Measurements from ENCODE around the gene ARF6.
"Not testable (repeated sequence)": the region's sequence is repeated elsewhere in the genome, so short reads cannot be mapped to it uniquely, and the experiment has no call there.

Gene ARF6

DNA sequence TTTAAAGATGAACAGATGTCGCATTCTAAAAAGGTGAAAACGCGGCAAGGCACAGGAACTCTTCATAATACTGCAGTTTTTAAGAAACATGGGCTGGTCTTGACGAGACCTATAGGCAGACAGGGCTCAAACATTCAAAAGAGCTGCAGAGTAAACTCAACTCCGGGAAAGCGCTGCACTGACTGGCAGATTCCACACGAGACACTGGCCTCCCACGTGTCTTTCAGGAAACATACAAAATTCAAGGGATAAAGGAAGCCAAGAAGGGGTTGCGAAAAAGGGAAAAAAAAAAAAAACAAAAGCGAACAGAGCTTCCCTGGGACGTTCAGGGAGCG is 614 bp upstream of the ARF6 start:
- no peaks in the 10 kb centered on the region for H3K27me3 ChIP-seq (ENCODE audit: insufficient read depth, low read length, poor library complexity)
- ATAC-seq (ENCODE audit: insufficient read depth, low read depth) (peak; percentile 62), DNase-seq (peak; percentile 76)

DNA sequence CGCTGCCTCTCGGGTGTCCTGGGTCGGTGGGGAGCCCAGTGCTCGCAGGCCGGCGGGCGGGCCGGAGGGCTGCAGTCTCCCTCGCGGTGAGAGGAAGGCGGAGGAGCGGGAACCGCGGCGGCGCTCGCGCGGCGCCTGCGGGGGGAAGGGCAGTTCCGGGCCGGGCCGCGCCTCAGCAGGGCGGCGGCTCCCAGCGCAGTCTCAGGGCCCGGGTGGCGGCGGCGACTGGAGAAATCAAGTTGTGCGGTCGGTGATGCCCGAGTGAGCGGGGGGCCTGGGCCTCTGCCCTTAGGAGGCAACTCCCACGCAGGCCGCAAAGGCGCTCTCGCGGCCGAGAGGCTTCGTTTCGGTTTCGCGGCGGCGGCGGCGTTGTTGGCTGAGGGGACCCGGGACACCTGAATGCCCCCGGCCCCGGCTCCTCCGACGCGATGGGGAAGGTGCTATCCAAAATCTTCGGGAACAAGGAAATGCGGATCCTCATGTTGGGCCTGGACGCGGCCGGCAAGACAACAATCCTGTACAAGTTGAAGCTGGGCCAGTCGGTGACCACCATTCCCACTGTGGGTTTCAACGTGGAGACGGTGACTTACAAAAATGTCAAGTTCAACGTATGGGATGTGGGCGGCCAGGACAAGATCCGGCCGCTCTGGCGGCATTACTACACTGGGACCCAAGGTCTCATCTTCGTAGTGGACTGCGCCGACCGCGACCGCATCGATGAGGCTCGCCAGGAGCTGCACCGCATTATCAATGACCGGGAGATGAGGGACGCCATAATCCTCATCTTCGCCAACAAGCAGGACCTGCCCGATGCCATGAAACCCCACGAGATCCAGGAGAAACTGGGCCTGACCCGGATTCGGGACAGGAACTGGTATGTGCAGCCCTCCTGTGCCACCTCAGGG is 679 bp downstream of the ARF6 start:
- H3K4me3 ChIP-seq (ENCODE audit: low read depth in 1 of 2, low read length in 2 of 2): peak overlapping the region; percentile 86 to 98
- peaks cover 70% of the 10 kb centered on the region for H3K79me2 ChIP-seq (ENCODE audit: insufficient read depth, low read length)
- peak overlapping the region; percentile 100 for H3K27ac ChIP-seq (ENCODE audit: low read length)
- H3K9ac ChIP-seq (ENCODE audit: low read depth, low read length): peak overlapping the region; percentile 100
- peak; percentile 57 for ATAC-seq (ENCODE audit: insufficient read depth, low read depth)
- peaks cover 43% of the 10 kb centered on the region for H4K20me1 ChIP-seq (ENCODE audit: insufficient read depth, low read length)
- peaks cover 53% of the 10 kb centered on the region for H3K4me1 ChIP-seq (ENCODE audit: insufficient read depth, low read length)
- H3K9me3 ChIP-seq (ENCODE audit: insufficient read depth, low read length, severe bottlenecking): no peaks in the 10 kb centered on the region
- H3K27me3 ChIP-seq (ENCODE audit: insufficient read depth, low read length, poor library complexity): no peaks in the 10 kb centered on the region
- peak overlapping the region; percentile 84 for H2AFZ ChIP-seq (ENCODE audit: low read depth, low read length)
- TF ChIP-seq, protein P1, sequence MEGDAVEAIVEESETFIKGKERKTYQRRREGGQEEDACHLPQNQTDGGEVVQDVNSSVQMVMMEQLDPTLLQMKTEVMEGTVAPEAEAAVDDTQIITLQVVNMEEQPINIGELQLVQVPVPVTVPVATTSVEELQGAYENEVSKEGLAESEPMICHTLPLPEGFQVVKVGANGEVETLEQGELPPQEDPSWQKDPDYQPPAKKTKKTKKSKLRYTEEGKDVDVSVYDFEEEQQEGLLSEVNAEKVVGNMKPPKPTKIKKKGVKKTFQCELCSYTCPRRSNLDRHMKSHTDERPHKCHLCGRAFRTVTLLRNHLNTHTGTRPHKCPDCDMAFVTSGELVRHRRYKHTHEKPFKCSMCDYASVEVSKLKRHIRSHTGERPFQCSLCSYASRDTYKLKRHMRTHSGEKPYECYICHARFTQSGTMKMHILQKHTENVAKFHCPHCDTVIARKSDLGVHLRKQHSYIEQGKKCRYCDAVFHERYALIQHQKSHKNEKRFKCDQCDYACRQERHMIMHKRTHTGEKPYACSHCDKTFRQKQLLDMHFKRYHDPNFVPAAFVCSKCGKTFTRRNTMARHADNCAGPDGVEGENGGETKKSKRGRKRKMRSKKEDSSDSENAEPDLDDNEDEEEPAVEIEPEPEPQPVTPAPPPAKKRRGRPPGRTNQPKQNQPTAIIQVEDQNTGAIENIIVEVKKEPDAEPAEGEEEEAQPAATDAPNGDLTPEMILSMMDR (IDR thresholded peaks at IDR 0.05; ENCODE audit: borderline replicate concordance, extremely low read depth, low read length, poor library complexity, severe bottlenecking): peak; percentile 2
- TF ChIP-seq EZH2 (IDR thresholded peaks at IDR 0.05; ENCODE audit: borderline replicate concordance, low read depth, low read length, severe bottlenecking): no peak
- H3K4me2 ChIP-seq (ENCODE audit: insufficient read depth, low read length): peak overlapping the region; percentile 90
- peak; percentile 65 for DNase-seq
- peaks cover 37% of the 10 kb centered on the region for H3K36me3 ChIP-seq (ENCODE audit: insufficient read depth, low read length)

More for the DNA sequence above, 614 bp upstream of the ARF6 start:
- peaks cover 32% of the 10 kb centered on the region for H3K36me3 ChIP-seq (ENCODE audit: insufficient read depth, low read length)
- peak overlapping the region; percentile 79 for H3K4me2 ChIP-seq (ENCODE audit: insufficient read depth, low read length)
- H4K20me1 ChIP-seq (ENCODE audit: insufficient read depth, low read length): peaks cover 36% of the 10 kb centered on the region
- peak overlapping the region; percentile 100 for H3K27ac ChIP-seq (ENCODE audit: low read length)
- peak overlapping the region; percentile 100 for H3K9ac ChIP-seq (ENCODE audit: low read depth, low read length)
- H3K4me1 ChIP-seq (ENCODE audit: insufficient read depth, low read length): peaks cover 44% of the 10 kb centered on the region
- H2AFZ ChIP-seq (ENCODE audit: low read depth, low read length): peak overlapping the region; percentile 84
- H3K9me3 ChIP-seq (ENCODE audit: insufficient read depth, low read length, severe bottlenecking): no peaks in the 10 kb centered on the region
- TF ChIP-seq EZH2 (IDR thresholded peaks at IDR 0.05; ENCODE audit: borderline replicate concordance, low read depth, low read length, severe bottlenecking): no peak
- TF ChIP-seq, protein P1 (IDR thresholded peaks at IDR 0.05; ENCODE audit: borderline replicate concordance, extremely low read depth, low read length, poor library complexity, severe bottlenecking): no peak
- H3K4me3 ChIP-seq (ENCODE audit: low read depth in 1 of 2, low read length in 2 of 2): peak overlapping the region; percentile 86 to 98; a peak in 3 of 4 replicates
- peaks cover 57% of the 10 kb centered on the region for H3K79me2 ChIP-seq (ENCODE audit: insufficient read depth, low read length)

GRCh38 chr14:49894214-49895107 is 1.6 kb downstream of the ARF6 start:
- not testable (repeated sequence) for DNase-seq; ATAC-seq (ENCODE audit: insufficient read depth, low read depth); H2AFZ ChIP-seq (ENCODE audit: low read depth, low read length); H3K9me3 ChIP-seq (ENCODE audit: insufficient read depth, low read length, severe bottlenecking); H3K27me3 ChIP-seq (ENCODE audit: insufficient read depth, low read length, poor library complexity)
- Histone ChIP-seq H3K4me2 (ENCODE audit: insufficient read depth, low read length) (peak overlapping the region; percentile 90), H3K27ac (ENCODE audit: low read length) (peak overlapping the region; percentile 100), H3K4me1 (ENCODE audit: insufficient read depth, low read length) (peaks cover 53% of the 10 kb centered on the region), H3K79me2 (ENCODE audit: insufficient read depth, low read length) (peaks cover 74% of the 10 kb centered on the region), H3K36me3 (ENCODE audit: insufficient read depth, low read length) (peaks cover 37% of the 10 kb centered on the region), H4K20me1 (ENCODE audit: insufficient read depth, low read length) (peaks cover 44% of the 10 kb centered on the region), H3K4me3 (ENCODE audit: low read depth in 1 of 2, low read length in 2 of 2) (peak overlapping the region; percentile 86 to 98), H3K9ac (ENCODE audit: low read depth, low read length) (peak overlapping the region; percentile 100)
